ENCODE data around the gene BTC. TPM values are rescaled to one million over a fixed set of nuclear protein-coding genes. Genes with fewer than 3 reads are reported as not detected.

Gene BTC
- total RNA-seq, 1 experiment from 2014 or later = not detected

Other genes with a start within 250 kb of the BTC start
- 1.4 and 2.0 TPM in 2 replicates for gene PARM1, start 138.6 kb upstream of the BTC start, total RNA-seq (2021)